HepG2 (cell line): ENCODE measurements around the gene LIPE. TPM values are rescaled to one million over a fixed set of nuclear protein-coding genes. Genes with fewer than 3 reads are reported as not detected.

Experiments
- ATAC-seq: fragments of 200-7000 bp; cut with Tn5 transposase; 3 replicates; pipeline ENCODE4 v1.9.1; 2020; ENCODE audit warnings: mild to moderate bottlenecking, moderate library complexity
- BruUV-seq: library from RNA; stranded (reverse); fragments of 400-500 nt; replicated peaks from 2 replicates; lab custom pipeline; 2021; lab: Mats Ljungman, UMichigan
- CTCF ChIA-PET: fragments of 300-600 bp; formaldehyde crosslinking; extraction: SDS; loops from one replicate; lab custom pipeline; 2021; ENCODE audit warnings: low total read pairs, inconsistent platforms, low intra/inter-chr PET ratio; lab: Yijun Ruan, JAX
- POLR2A ChIA-PET: fragments of 350-600 bp; sonication (Branson Sonifier 250); formaldehyde crosslinking; loops from one replicate; lab custom pipeline; 2020; ENCODE audit warnings: antibody characterized with exemption, inconsistent platforms; lab: Yijun Ruan, JAX
- DNase-seq: peaks from one replicate; pipeline ENCODE4 v3.0.0-alpha.2; 2015; ENCODE audit warnings: low spot score
- FAIRE-seq: peaks from 3 replicates; lab custom pipeline; 2011; peaks lifted over from hg19 to GRCh38; lab: Jason Lieb, UNC
- H2AFZ ChIP-seq: one replicate; pipeline ENCODE4 v1.6.1; 2011; ENCODE audit warnings: low read length, inconsistent platforms
- H3K27ac ChIP-seq: fragments of 300-600 bp; 3 replicates; pipeline ENCODE4 v1.8.0; 2011; ENCODE audit warnings: mixed run types, mild to moderate bottlenecking, mixed read lengths, low read length, inconsistent platforms; ENCODE audit not compliant: insufficient read depth; ENCODE audit errors: extremely low read length
- H3K27me3 ChIP-seq, 2 experiments: fragments of 200-600 bp in 1 of 2; 2 replicates in 1 of 2; 3 replicates in 1 of 2; pipeline versions ENCODE4 v1.6.0 to v1.8.0; 2011; ENCODE audit warnings: low read length in 2 of 2, mild to moderate bottlenecking in 2 of 2, moderate library complexity in 2 of 2, inconsistent platforms in 1 of 2; ENCODE audit not compliant: insufficient read depth in 2 of 2, control insufficient read depth in 1 of 2
- H3K36me3 ChIP-seq, 2 experiments: fragments of 200-600 bp in 1 of 2; replicated peaks in 1 of 2; 2 replicates in 1 of 2; 3 replicates in 1 of 2; pipeline versions ENCODE4 v1.5.1 to v1.8.0; 2011; ENCODE audit warnings: low read length in 2 of 2, inconsistent platforms in 1 of 2; ENCODE audit not compliant: insufficient read depth in 2 of 2, control insufficient read depth in 1 of 2
- H3K4me1 ChIP-seq: 2 replicates; pipeline ENCODE4 v1.5.1; 2012; ENCODE audit warnings: low read length, inconsistent platforms; ENCODE audit not compliant: insufficient read depth
- H3K4me2 ChIP-seq: 2 replicates; pipeline ENCODE4 v1.6.0; 2011; ENCODE audit warnings: low read depth, low read length, inconsistent platforms
- H3K4me3 ChIP-seq, 3 experiments: fragments of 200-600 bp in 1 of 3; sonication (generic), shearing (Covaris generic) in 1 of 3; replicated peaks in 1 of 3; 2 replicates each; pipeline ENCODE4 v1.5.1; 2011 to 2016; ENCODE audit warnings: low read length in 3 of 3, inconsistent platforms in 2 of 3, low read depth in 2 of 3, mild to moderate bottlenecking in 2 of 3, control low read depth in 1 of 3, mixed read lengths in 1 of 3; ENCODE audit not compliant: insufficient read depth in 1 of 3
- H3K79me2 ChIP-seq: one replicate; pipeline ENCODE4 v1.6.1; 2011; ENCODE audit warnings: low read length, inconsistent platforms; ENCODE audit not compliant: insufficient read depth
- H3K9ac ChIP-seq: 2 replicates; pipeline ENCODE4 v1.6.0; 2011; ENCODE audit warnings: mild to moderate bottlenecking, low read depth, low read length, inconsistent platforms; ENCODE audit not compliant: insufficient read depth
- H3K9me3 ChIP-seq: 2 replicates; pipeline ENCODE4 v1.5.1; 2012; ENCODE audit warnings: mild to moderate bottlenecking, low read length
- H4K20me1 ChIP-seq: 2 replicates; pipeline ENCODE4 v1.6.0; 2011; ENCODE audit warnings: inconsistent platforms, mild to moderate bottlenecking, low read length, moderate library complexity; ENCODE audit not compliant: insufficient read depth
- AGO2 ChIP-seq: fragments of 200-400 bp; formaldehyde crosslinking; optimal IDR thresholded peaks from 2 replicates; pipeline ENCODE3; 2017; ENCODE audit warnings: mild to moderate bottlenecking, low read depth, low read length, moderate library complexity
- HHEX ChIP-seq: IDR thresholded peaks from 2 replicates; pipeline ENCODE4 v1.6.1; 2016; ENCODE audit warnings: control low read depth
- XRCC5 ChIP-seq: fragments of 200-400 bp; formaldehyde crosslinking; optimal IDR thresholded peaks from 2 replicates; pipeline ENCODE3; 2017; ENCODE audit warnings: mild to moderate bottlenecking, low read length
- ZNF121 ChIP-seq: sonication (generic); formaldehyde crosslinking; IDR thresholded peaks from 2 replicates; pipeline ENCODE4 v1.5.0; 2020; ENCODE audit warnings: mild to moderate bottlenecking, missing genetic modification reagents
- ZNF563 ChIP-seq: sonication (generic); formaldehyde crosslinking; IDR thresholded peaks from 2 replicates; pipeline ENCODE4 v1.8.0; 2022; ENCODE audit warnings: mild to moderate bottlenecking, moderate library complexity, missing genetic modification reagents
- WGBS: methylation state at CpG from one replicate; pipeline ENCODE4 v1.1.6; 2017; ENCODE audit warnings: low lambda C conversion rate; 5-methylcytosine and 5-hydroxymethylcytosine counted together
- in situ Hi-C: cut with HindIII; loops from 2 replicates; pipeline ENCODE4 v1.10.0; 2017; ENCODE audit warnings: low pct_unique_long_range_greater_than_20kb; ENCODE audit not compliant: extremely low pct_ligation_motif_present
- intact Hi-C: fragments of 100-400 bp; cut with micrococcal nuclease; formaldehyde crosslinking; loops from one replicate; pipeline ENCODE4 v1.10.0; 2022; ENCODE audit not compliant: unreplicated experiment
- polyA plus RNA-seq, 8 experiments: library from polyadenylated mRNA; depleted of rRNA in 3 of 8; stranded (reverse) in 7 of 8; unstranded in 1 of 8; fragments of >200 nt; fragmentation: Illumina TruSeq in 4 of 8; extraction: Trizol in 4 of 8; gene quantifications; 2 replicates each; pipeline versions ENCODE4 v1.2.1 to v1.2.3, GENCODE V29; 2011 to 2016; ENCODE audit warnings: low read depth in 4 of 8, missing spikeins in 1 of 8, mixed read lengths in 1 of 8; ENCODE audit not compliant: insufficient read depth in 1 of 8
- total RNA-seq, 5 experiments: library from RNA; depleted of rRNA; stranded (reverse); fragments of >200 nt; fragmentation: Illumina TruSeq; extraction: Trizol; gene quantifications; 2 replicates each; pipeline ENCODE4 v1.2.3, GENCODE V29; 2016; ENCODE audit warnings: low read depth in 1 of 5
- TF ChIP-seq, protein P1 (sequence below): sonication (generic); formaldehyde crosslinking; IDR thresholded peaks from 2 replicates; pipeline ENCODE4 v1.4.0; 2020; ENCODE audit warnings: mild to moderate bottlenecking, missing genetic modification reagents

LIPE gene
- total and polyA plus RNA-seq, 2 of the 13 experiments (the other 11 are each of a cell fraction or from before 2014, with no cell fraction given): not detected

DNA sequence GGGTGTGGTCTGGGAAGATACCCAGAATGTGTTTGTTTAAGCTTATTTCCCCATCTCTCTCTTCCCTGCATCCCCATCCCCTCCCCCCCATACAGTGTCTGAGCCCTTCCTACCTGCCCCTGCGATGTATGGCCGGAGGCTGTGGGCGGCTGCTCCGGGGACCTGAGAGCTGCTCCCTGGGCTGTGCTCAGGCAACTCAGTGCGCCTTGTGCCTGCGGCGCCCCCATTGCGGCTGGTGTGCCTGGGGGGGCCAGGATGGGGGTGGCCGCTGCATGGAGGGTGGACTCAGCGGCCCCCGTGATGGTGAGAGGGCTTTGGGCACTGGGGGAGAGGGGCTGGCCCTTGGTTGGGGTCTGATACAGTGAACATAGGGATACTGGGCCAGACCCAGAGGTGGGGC, 58.8 kb downstream of the LIPE start:
- no peak for FAIRE-seq
- CTCF ChIA-PET: no interaction called here
- Histone ChIP-seq H3K79me2 (no peaks in the 10 kb centered on the region), H3K4me2 (no peak overlapping the region), H3K27ac (no peak overlapping the region), H3K4me1 (no peaks in the 10 kb centered on the region), H3K36me3 (peaks cover 7 to 13% of the 10 kb centered on the region in 2 experiments), H2AFZ (no peak overlapping the region), H3K9me3 (peaks cover 11% of the 10 kb centered on the region), H4K20me1 (no peaks in the 10 kb centered on the region), H3K9ac (no peak overlapping the region)
- DNase-seq: no peak
- WGBS: 96% methylated on average over 11 of the region's 11 CpGs
- BruUV-seq: no TSS peak
- TF ChIP-seq HHEX (CRISPR knock-in tag) (no peak), ZNF563 (CRISPR knock-in tag) (no peak), XRCC5 (no peak), AGO2 (peak; percentile 36)
- TF ChIP-seq, all 625 proteins: peak for 1
- Histone ChIP-seq H3K27me3 (no peaks in the 10 kb centered on the region), H3K4me3 (no peak overlapping the region)
- intact Hi-C loops (no loop called here), in situ Hi-C loops (no loop called here)
- no peak for ATAC-seq
- POLR2A ChIA-PET: no interaction called here

DNA sequence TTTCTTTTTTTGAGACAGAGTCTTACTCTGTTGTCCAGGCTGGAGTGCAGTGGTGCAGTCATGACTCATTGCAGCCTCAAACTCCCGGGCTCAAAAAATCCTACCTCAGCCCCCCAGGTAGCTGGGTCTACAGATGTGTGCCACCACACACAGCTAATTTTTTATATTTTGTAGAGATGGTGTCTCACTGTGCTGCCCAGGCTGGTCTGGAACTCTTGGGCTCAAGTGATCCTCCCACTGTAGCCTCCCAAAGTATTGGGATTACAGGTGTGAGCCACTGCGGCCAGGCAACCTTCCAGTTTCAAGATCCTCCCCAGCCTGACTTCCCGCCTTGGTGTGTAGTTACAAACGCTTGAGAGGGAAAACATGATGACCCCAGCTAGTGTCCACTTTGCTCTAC, 59.3 kb downstream of the LIPE start:
- H3K4me2 ChIP-seq: no peak overlapping the region
- H4K20me1 ChIP-seq: no peaks in the 10 kb centered on the region
- no TSS peak for BruUV-seq
- DNase-seq: no peak
- H3K4me3 ChIP-seq: no peak overlapping the region
- intact Hi-C loops (no loop called here), in situ Hi-C loops (no loop called here)
- peaks cover 11% of the 10 kb centered on the region for H3K9me3 ChIP-seq
- H2AFZ ChIP-seq: no peak overlapping the region
- no peaks in the 10 kb centered on the region for H3K79me2 ChIP-seq
- CTCF ChIA-PET: no interaction called here
- no peaks in the 10 kb centered on the region for H3K27me3 ChIP-seq
- POLR2A ChIA-PET: no interaction called here
- TF ChIP-seq, protein P1, sequence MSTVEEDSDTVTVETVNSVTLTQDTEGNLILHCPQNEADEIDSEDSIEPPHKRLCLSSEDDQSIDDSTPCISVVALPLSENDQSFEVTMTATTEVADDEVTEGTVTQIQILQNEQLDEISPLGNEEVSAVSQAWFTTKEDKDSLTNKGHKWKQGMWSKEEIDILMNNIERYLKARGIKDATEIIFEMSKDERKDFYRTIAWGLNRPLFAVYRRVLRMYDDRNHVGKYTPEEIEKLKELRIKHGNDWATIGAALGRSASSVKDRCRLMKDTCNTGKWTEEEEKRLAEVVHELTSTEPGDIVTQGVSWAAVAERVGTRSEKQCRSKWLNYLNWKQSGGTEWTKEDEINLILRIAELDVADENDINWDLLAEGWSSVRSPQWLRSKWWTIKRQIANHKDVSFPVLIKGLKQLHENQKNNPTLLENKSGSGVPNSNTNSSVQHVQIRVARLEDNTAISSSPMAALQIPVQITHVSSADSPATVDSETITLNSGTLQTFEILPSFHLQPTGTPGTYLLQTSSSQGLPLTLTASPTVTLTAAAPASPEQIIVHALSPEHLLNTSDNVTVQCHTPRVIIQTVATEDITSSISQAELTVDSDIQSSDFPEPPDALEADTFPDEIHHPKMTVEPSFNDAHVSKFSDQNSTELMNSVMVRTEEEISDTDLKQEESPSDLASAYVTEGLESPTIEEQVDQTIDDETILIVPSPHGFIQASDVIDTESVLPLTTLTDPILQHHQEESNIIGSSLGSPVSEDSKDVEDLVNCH (CRISPR knock-in tag): no peak
- 0 out of 2 replicates have a peak, but pooled peaks have one; percentile 25 for TF ChIP-seq ZNF121
- no peak overlapping the region for H3K27ac ChIP-seq
- no peak overlapping the region for H3K9ac ChIP-seq
- no peaks in the 10 kb centered on the region for H3K4me1 ChIP-seq
- peaks cover 9 to 16% of the 10 kb centered on the region in 2 experiments for H3K36me3 ChIP-seq
- no peak for FAIRE-seq
- no peak for ATAC-seq
- WGBS: 86% methylated on average over 4 of the region's 4 CpGs
